Loucy (cell line): ENCODE results near the gene ZDHHC11.
"Not testable (repeated sequence)": the region's sequence is repeated elsewhere in the genome, so short reads cannot be mapped to it uniquely, and the experiment has no call there.

Source experiments
- CTCF ChIP-seq: fragments of 200-600 bp; sonication (generic); conservative IDR thresholded peaks from 2 replicates; pipeline ENCODE4 v1.5.1; 2014; ENCODE audit warnings: mild to moderate bottlenecking, antibody characterized with exemption, low read length
- EZH2phosphoT487 ChIP-seq: fragments of 200-600 bp; IDR thresholded peaks from 2 replicates; pipeline ENCODE4 v1.6.1; 2018; ENCODE audit warnings: antibody characterized with exemption, mild to moderate bottlenecking, moderate library complexity, borderline replicate concordance

- not testable (repeated sequence) for TF ChIP-seq CTCF, EZH2phosphoT487
These were observed 10.4 kb downstream of the ZDHHC11 start for GRCh38 chr5:840118-840973.
